Chondrocyte (in vitro differentiated cells): ENCODE data around the gene DMRTC2. TPM values are rescaled to one million over a fixed set of nuclear protein-coding genes. Genes with fewer than 3 reads are reported as not detected.

Experiments
- DNase-seq: peaks from one replicate; pipeline ENCODE4 v3.0.0; 2021; ENCODE audit warnings: mixed read lengths, low spot score
- H3K27ac Mint-ChIP-seq: one replicate; pipeline ENCODE4 v1.8.0; 2021; ENCODE audit warnings: mild to moderate bottlenecking, moderate library complexity, mixed read lengths; ENCODE audit not compliant: unreplicated experiment
- H3K27me3 Mint-ChIP-seq: 2 replicates; pipeline ENCODE4 v1.8.0; 2021; ENCODE audit warnings: low read depth, mixed read lengths
- H3K36me3 Mint-ChIP-seq: 2 replicates; pipeline ENCODE4 v1.8.0; 2021; ENCODE audit warnings: low read depth, mixed read lengths
- H3K4me1 Mint-ChIP-seq: 2 replicates; pipeline ENCODE4 v1.8.0; 2021; ENCODE audit warnings: low read depth, mild to moderate bottlenecking, mixed read lengths
- H3K4me3 Mint-ChIP-seq: one replicate; pipeline ENCODE4 v1.8.0; 2021; ENCODE audit warnings: mild to moderate bottlenecking, moderate library complexity, mixed read lengths; ENCODE audit not compliant: unreplicated experiment
- H3K9me3 Mint-ChIP-seq: 2 replicates; pipeline ENCODE4 v1.8.0; 2021; ENCODE audit warnings: low read depth, mixed read lengths
- microRNA-seq: library from miRNA; unstranded; fragments of <30 nt; microRNA quantifications from one replicate; pipeline ENCODE4 v1.2.0, GENCODE V29; 2020; ENCODE audit warnings: borderline number of aligned reads
- total RNA-seq: library from RNA; stranded (reverse); gene quantifications from 3 replicates; pipeline ENCODE4 v1.2.1, GENCODE V29; 2021
- TF ChIP-seq, protein P1 (sequence below): fragments of 200-600 bp; sonication (generic); IDR thresholded peaks from 2 replicates; pipeline ENCODE4 v1.5.0; 2021; ENCODE audit warnings: antibody characterized with exemption, mild to moderate bottlenecking, moderate library complexity

The DMRTC2 gene
- total RNA-seq, 1 donor from 2014 or later: not detected

DNA sequence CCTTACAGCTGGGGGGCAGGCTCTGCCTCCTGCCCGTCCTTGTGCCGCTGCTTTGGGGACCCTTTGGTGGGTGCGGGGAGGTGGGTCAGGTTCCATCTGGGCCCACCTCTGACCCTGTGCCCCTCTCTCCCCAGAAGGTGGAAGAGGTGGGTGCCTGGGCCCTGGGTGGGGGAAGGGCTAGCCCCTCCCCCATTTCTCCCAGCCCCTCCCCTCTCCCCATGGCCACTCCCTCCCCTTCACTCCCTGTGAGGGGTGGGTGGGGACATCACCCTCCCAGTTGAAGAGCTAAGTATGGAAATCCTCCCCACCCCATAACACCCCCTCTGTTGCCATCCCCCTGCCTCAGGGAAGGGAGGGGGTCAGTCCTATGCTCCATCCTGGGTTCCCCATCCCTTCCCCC, 52.3 kb downstream of the DMRTC2 start:
- Mint-ChIP-seq H3K9me3 (no peaks in the 10 kb centered on the region), H3K4me1 (no peaks in the 10 kb centered on the region), H3K4me3 (no peak overlapping the region), H3K27me3 (no peaks in the 10 kb centered on the region), H3K27ac (no peak overlapping the region), H3K36me3 (peaks cover 27% of the 10 kb centered on the region)
- no peak for DNase-seq
- TF ChIP-seq, protein P1, sequence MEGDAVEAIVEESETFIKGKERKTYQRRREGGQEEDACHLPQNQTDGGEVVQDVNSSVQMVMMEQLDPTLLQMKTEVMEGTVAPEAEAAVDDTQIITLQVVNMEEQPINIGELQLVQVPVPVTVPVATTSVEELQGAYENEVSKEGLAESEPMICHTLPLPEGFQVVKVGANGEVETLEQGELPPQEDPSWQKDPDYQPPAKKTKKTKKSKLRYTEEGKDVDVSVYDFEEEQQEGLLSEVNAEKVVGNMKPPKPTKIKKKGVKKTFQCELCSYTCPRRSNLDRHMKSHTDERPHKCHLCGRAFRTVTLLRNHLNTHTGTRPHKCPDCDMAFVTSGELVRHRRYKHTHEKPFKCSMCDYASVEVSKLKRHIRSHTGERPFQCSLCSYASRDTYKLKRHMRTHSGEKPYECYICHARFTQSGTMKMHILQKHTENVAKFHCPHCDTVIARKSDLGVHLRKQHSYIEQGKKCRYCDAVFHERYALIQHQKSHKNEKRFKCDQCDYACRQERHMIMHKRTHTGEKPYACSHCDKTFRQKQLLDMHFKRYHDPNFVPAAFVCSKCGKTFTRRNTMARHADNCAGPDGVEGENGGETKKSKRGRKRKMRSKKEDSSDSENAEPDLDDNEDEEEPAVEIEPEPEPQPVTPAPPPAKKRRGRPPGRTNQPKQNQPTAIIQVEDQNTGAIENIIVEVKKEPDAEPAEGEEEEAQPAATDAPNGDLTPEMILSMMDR: no peak

DNA sequence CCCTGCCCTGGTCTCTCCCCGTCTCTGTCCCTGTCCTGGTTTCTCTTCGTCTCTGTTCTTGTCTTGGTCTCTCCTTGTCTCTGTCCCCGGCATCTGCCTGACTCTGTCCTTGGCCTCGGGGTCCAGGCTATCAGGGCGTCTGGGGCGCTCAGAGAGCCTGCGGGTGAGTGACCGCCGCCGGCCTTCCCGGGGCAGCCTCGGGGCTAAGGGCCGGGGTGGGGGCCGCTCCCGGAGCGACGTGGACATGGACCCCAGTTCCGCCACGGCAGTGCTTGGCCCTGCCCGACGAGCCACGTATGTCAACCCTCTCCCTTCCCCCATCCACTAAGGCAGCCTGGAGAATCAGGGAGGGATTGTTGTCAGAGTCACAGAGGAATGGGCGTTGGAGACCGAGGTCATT, 53.0 kb downstream of the DMRTC2 start:
- no peaks in the 10 kb centered on the region for H3K9me3 Mint-ChIP-seq
- no peaks in the 10 kb centered on the region for H3K27me3 Mint-ChIP-seq

DNA sequence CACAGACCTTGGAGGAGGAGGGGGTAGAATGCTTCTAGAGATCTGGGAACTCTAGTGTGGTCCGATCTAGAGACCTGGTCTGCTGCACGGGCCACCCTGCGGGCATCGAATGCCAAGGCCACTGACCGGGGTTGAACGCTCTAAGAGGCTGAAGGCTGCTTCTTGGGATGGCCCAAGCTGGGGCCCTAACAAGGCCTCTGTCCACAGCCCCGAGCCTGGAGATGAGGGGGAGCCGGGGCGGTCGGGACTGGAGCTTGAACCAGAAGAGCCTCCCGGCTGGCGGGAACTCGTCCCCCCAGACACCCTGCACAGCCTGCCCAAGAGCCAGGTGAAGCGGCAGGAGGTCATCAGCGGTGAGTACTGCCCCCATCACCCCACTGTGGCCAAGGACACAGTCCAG, 53.4 kb downstream of the DMRTC2 start:
- Mint-ChIP-seq H3K36me3 (peaks cover 32% of the 10 kb centered on the region), H3K27ac (no peak overlapping the region), H3K4me3 (no peak overlapping the region), H3K27me3 (no peaks in the 10 kb centered on the region), H3K4me1 (no peaks in the 10 kb centered on the region), H3K9me3 (no peaks in the 10 kb centered on the region)
- no peak for DNase-seq
- TF ChIP-seq, protein P1: no peak

More for the DNA sequence above, 53.0 kb downstream of the DMRTC2 start:
- TF ChIP-seq, protein P1: no peak
- Mint-ChIP-seq H3K4me3 (no peak overlapping the region), H3K4me1 (no peaks in the 10 kb centered on the region), H3K36me3 (peaks cover 31% of the 10 kb centered on the region), H3K27ac (no peak overlapping the region)
- peak; percentile 87 for DNase-seq

Small RNA genes lying within 50 kb of the gene (microRNA-seq; reads per million reads assigned to microRNA genes)
- not detected for gene MIR6797

Other genes with a start within 250 kb of the DMRTC2 start
- not detected in 3 replicates for gene CEACAM4, start 218.0 kb upstream of the DMRTC2 start, total RNA-seq
- gene CEACAM7, start 156.8 kb upstream of the DMRTC2 start, total RNA-seq: not detected in 3 replicates
- not detected in 3 replicates for gene CEACAM5, start 136.4 kb upstream of the DMRTC2 start, total RNA-seq
- gene CEACAM6, start 89.5 kb upstream of the DMRTC2 start, total RNA-seq: not detected in 3 replicates
- not detected in 3 replicates for gene CEACAM3, start 48.5 kb upstream of the DMRTC2 start, total RNA-seq
- not detected in 3 replicates for gene LYPD4, start 359 bp upstream of the DMRTC2 start, total RNA-seq
- gene RPS19, start 15.2 kb downstream of the DMRTC2 start, total RNA-seq: 1,424 to 1,797 TPM (median 1,457 TPM) in 3 replicates
- gene CD79A, start 32.2 kb downstream of the DMRTC2 start, total RNA-seq: 0.36 TPM in 1 of 3 replicates, not detected in the others
- gene ARHGEF1, start 38.1 kb downstream of the DMRTC2 start, total RNA-seq: 70.5 to 105 TPM (median 73.2 TPM) in 3 replicates
- gene ERFL, start 83.4 kb downstream of the DMRTC2 start, total RNA-seq: 0.27 to 0.44 TPM (median 0.35 TPM) in 3 replicates
- gene RABAC1, start 114.3 kb downstream of the DMRTC2 start, total RNA-seq: 282 to 302 TPM (median 295 TPM) in 3 replicates
- gene ATP1A3, start 149.2 kb downstream of the DMRTC2 start, total RNA-seq: 0.10 to 0.85 TPM (median 0.64 TPM) in 3 replicates
- gene GRIK5, start 225.2 kb downstream of the DMRTC2 start, total RNA-seq: 0.36 to 0.59 TPM (median 0.37 TPM) in 3 replicates
- 11.2 to 13.0 TPM (median 12.4 TPM) in 3 replicates for gene ZNF574, start 231.1 kb downstream of the DMRTC2 start, total RNA-seq